Esophagus muscularis mucosa (tissue), 4 donors: ENCODE results near the gene ARHGAP15. TPM values are rescaled to one million over a fixed set of nuclear protein-coding genes. Genes with fewer than 3 reads are reported as not detected.

ENCODE experiments used
- DNase-seq: peaks from one replicate; pipeline ENCODE4 v3.0.0-alpha.2; 2017; ENCODE audit errors: extremely low spot score
- H3K27ac ChIP-seq, 4 donors: fragments of 200-600 bp; sonication (generic); replicated peaks in 1 of 4; 1 replicate in 3 of 4; 2 replicates in 1 of 4; pipeline ENCODE4 v1.5.1; 2016 to 2019; ENCODE audit warnings: mild to moderate bottlenecking in 1 of 4
- H3K27me3 ChIP-seq, 4 donors: fragments of 200-600 bp; sonication (generic); one replicate each; pipeline versions ENCODE4 v1.5.1 to v1.6.0; 2016 to 2019
- H3K36me3 ChIP-seq, 4 donors: fragments of 200-600 bp; sonication (generic); one replicate each; pipeline ENCODE4 v1.5.1; 2016 to 2019
- H3K4me1 ChIP-seq, 4 donors: fragments of 200-600 bp; sonication (generic); one replicate each; pipeline ENCODE4 v1.5.1; 2016 to 2019
- H3K4me3 ChIP-seq, 4 donors: fragments of 200-600 bp; sonication (generic); 1 replicate in 2 of 4; 2 replicates in 2 of 4; pipeline ENCODE4 v1.5.1; 2016 to 2019; ENCODE audit warnings: mild to moderate bottlenecking in 4 of 4, moderate library complexity in 1 of 4
- H3K9me3 ChIP-seq, 4 donors: fragments of 200-600 bp; sonication (generic); 1 replicate in 3 of 4; 2 replicates in 1 of 4; pipeline ENCODE4 v1.5.1; 2016 to 2019
- EP300 ChIP-seq: sonication (generic); formaldehyde crosslinking; IDR thresholded peaks from one replicate; pipeline ENCODE4 v1.6.1; 2017; ENCODE audit warnings: antibody characterized with exemption
- POLR2A ChIP-seq: fragments of 450-650 bp; IDR thresholded peaks from one replicate; pipeline ENCODE4 v1.6.1; 2017; ENCODE audit warnings: antibody characterized with exemption, moderate library complexity, mild to moderate bottlenecking, low read depth
- POLR2AphosphoS5 ChIP-seq, 2 donors: sonication (generic); formaldehyde crosslinking; IDR thresholded peaks; one replicate each; pipeline ENCODE4 v1.6.1; 2017; ENCODE audit warnings: antibody characterized with exemption in 2 of 2
- WGBS: methylation state at CpG from one replicate; pipeline ENCODE4 v1.1.5; 2018; 5-methylcytosine and 5-hydroxymethylcytosine counted together
- intact Hi-C: fragments of 100-400 bp; cut with DNase I; formaldehyde crosslinking; loops from one replicate; pipeline ENCODE4 v1.15.1; 2023
- small RNA-seq, 3 donors: library from RNA; depleted of rRNA; stranded (forward); fragments of <200 nt; gene quantifications; one replicate each; pipeline ENCODE3, GENCODE V24; 2016
- total RNA-seq, 4 donors: library from RNA; depleted of rRNA; stranded (reverse); fragments of >200 nt; gene quantifications; one replicate each; pipeline versions ENCODE4 v1.1.0 to v1.2.1, GENCODE V29; 2016
- TF ChIP-seq, protein P1 (sequence below), 3 experiments: fragments of 200-600 bp in 2 of 3; fragments of 450-650 bp in 1 of 3; sonication (generic) in 2 of 3; IDR thresholded peaks; one replicate each; pipeline ENCODE4 v1.5.1; 2017 to 2019; ENCODE audit warnings: antibody characterized with exemption in 3 of 3, mild to moderate bottlenecking in 2 of 3, moderate library complexity in 1 of 3

Gene ARHGAP15
- total RNA-seq, 4 donors from 2014 or later: 5.4 to 13.3 (median 7.1) TPM

DNA sequence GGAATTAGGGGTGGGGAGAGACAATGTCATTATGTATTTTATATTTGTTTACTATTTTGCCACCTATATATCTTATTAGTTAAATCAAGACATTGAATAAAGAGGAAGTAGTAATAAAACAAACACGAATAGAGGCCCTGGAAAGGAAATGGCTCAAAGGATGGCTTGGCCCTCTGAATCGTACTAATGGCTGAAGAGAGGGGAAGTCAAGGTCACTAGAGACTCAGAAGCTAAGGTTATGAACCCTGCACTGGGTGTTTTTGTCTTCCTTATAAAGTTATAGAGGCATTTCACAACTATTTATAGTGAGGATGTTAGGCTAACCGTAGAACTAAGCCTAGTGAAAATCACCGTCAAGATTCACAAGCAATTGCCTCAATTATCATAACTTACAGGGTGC is 685.9 kb downstream of the ARHGAP15 start:
- H3K27me3 ChIP-seq: no peaks in the 10 kb centered on the region
- no peaks in the 10 kb centered on the region for H3K36me3 ChIP-seq
- TF ChIP-seq POLR2AphosphoS5 (IDR thresholded peaks at IDR 0.05) (no peak), POLR2A (no peak), EP300 (no peak)
- TF ChIP-seq, protein P1, sequence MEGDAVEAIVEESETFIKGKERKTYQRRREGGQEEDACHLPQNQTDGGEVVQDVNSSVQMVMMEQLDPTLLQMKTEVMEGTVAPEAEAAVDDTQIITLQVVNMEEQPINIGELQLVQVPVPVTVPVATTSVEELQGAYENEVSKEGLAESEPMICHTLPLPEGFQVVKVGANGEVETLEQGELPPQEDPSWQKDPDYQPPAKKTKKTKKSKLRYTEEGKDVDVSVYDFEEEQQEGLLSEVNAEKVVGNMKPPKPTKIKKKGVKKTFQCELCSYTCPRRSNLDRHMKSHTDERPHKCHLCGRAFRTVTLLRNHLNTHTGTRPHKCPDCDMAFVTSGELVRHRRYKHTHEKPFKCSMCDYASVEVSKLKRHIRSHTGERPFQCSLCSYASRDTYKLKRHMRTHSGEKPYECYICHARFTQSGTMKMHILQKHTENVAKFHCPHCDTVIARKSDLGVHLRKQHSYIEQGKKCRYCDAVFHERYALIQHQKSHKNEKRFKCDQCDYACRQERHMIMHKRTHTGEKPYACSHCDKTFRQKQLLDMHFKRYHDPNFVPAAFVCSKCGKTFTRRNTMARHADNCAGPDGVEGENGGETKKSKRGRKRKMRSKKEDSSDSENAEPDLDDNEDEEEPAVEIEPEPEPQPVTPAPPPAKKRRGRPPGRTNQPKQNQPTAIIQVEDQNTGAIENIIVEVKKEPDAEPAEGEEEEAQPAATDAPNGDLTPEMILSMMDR (IDR thresholded peaks at IDR 0.05): no peak
- DNase-seq: no peak
- H3K4me3 ChIP-seq: no peak overlapping the region
- WGBS: 53% methylated on average over 4 of the region's 4 CpGs
- intact Hi-C loops: no loop called here
- H3K27ac ChIP-seq: no peak overlapping the region
- H3K9me3 ChIP-seq: no peaks in the 10 kb centered on the region
- no peaks in the 10 kb centered on the region for H3K4me1 ChIP-seq

DNA sequence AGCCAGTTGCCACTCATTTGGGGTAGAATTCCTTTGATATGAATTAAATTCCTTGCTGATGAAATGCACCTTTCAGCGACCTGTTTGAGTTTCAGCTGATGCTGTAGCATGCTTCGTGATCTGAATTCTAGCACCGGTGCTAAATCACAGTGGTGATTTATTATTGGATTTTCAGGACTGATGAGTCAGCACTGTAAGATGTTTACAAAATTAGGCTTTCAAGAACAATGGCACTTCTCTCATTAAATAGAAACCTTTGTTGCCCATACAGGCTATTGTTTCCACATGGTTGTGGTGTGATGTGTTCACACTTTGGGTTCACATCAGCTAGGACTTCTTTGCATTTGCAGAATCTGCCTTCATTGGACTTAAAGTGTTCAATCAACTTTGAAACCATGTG is 687.7 kb downstream of the ARHGAP15 start:
- no peaks in the 10 kb centered on the region for H3K4me1 ChIP-seq
- H3K27me3 ChIP-seq: no peaks in the 10 kb centered on the region
- no peak overlapping the region for H3K4me3 ChIP-seq
- DNase-seq: no peak
- WGBS: 75% methylated on average over 3 of the region's 3 CpGs
- no peaks in the 10 kb centered on the region for H3K9me3 ChIP-seq
- TF ChIP-seq POLR2A: no peak
- TF ChIP-seq EP300: no peak
- TF ChIP-seq, protein P1 (IDR thresholded peaks at IDR 0.05): no peak
- no peak for TF ChIP-seq POLR2AphosphoS5 (IDR thresholded peaks at IDR 0.05)
- intact Hi-C loops: no loop called here
- no peak overlapping the region for H3K27ac ChIP-seq
- no peaks in the 10 kb centered on the region for H3K36me3 ChIP-seq

Small RNAs within 50 kb of the gene (small RNA-seq; reads per million reads assigned to genes)
- 0 reads per million in 3 donors for gene MTND4LP12
